NCI-H748 (cell line): Measurements from ENCODE around the gene ZEB1.

ENCODE experiments used
- DNase-seq: peaks from one replicate; lab custom pipeline; 2025; ENCODE audit not compliant: unreplicated experiment; lab: John Stamatoyannopoulos, UW

ZEB1 gene

DNA sequence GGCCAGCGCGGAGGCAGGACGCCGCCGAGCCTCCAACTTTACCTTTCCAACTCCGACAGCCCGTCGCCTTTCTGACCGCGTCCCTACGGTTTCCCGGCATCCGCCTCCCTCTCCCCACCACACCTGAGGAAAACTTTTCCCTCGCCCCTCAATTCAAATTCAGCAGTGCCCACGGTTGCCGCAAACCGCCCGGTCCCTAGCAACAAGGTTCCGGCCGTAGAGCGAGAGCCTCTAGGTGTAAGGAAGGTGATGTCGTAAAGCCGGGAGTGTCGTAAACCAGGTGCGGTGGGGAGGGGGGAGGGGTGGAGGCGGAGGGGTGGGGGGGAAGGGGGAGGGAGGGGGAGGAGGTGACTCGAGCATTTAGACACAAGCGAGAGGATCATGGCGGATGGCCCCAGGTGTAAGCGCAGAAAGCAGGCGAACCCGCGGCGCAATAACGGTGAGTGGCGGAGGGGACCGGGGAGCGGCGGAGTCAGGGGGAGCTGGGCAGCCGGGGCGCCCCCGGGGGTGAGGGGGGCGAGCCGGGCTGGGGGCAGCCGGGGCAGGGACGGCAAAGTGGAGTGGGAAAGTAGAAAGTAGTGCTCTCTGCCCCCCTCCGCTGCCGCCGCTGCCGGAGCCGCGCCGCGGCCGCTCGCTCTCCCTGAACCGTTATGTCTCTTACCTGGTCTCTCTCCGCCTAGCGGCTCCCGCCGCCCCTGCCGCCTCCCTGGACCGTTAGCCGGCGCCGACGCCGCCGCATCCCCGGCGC, at the start of gene ZEB1:
Gene ZEB1 (plus strand): TSS at position 363 of the 748 bp plus-strand sequence. CDS start 19 bp downstream, at position 382.
- peak; percentile 86 for DNase-seq

DNA sequence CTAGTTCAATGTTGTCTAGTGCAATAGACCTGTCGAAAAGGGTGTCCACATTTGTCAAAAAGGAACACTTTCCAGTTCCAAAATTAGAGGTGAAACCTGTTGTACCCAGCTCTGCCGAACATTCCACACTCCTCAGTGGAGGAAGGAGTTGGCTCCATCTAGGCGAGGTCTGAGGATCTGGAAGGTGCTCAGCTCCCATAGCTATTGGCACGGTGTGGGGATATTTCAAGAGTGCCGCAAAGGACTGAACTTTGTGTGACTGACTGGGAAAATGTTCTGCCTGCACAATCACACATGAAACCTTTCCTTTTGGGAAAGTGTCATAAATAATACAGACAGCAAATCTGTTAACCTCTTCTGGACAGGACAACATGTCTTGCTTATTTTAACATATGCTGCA, 48.1 kb upstream of the ZEB1 start:
- no peak for DNase-seq

DNA sequence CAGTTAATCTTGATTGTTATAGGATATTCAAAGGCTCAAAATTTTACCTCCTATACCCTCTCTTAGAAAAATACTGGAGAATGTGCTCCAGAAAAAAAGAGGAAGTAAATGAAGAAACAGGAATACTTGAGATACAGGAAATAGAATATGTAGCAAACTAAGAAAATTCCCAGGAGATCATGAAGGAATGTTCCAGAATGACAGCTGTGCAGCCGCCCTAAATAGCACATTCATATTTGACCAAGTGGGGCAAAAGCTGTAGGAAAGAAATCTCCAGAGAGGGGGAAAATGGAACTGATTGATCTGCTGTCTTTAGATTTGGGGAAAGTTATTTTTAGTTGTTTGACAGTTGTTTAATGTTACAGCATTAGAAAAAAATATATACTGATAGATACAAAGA, 46.2 kb upstream of the ZEB1 start:
- no peak for DNase-seq

DNA sequence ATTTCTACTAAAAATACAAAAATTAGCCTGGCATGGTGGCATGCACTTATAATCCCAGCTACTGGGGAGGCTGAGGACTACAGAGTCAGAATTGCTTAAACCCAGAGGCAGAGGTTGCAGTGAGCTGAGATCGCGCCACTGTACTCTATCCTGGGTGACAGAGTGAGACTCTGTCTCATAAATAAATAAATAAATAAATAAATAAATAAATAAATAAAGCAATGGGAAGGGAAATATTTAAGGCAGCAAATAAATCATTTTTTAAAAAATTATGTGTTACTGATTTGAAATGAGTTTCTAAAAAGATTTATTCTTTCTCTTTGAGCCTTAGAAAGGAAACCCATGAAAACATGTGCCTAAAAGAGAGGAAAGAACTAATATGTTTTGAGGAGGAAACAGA, 45.2 kb upstream of the ZEB1 start:
- DNase-seq = no peak

DNA sequence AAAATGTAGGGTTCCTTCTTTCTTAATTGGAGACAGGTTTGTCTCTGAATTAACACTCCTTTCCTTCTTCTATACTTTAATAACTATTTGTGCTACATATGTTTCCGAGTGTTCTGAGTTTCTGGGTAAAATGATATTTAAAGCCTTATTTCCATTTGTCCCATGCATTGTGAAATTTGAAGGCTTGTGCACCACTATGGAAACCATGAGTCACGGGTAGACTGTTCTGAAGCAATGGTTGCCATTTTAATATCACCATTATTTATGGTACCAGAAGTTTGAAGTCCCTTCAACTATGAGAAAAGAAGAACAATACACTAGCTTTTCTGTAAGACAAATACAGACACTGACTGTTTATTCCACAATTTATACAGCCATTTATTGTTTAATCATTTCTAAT, 44.7 kb upstream of the ZEB1 start:
- DNase-seq = no peak

DNA sequence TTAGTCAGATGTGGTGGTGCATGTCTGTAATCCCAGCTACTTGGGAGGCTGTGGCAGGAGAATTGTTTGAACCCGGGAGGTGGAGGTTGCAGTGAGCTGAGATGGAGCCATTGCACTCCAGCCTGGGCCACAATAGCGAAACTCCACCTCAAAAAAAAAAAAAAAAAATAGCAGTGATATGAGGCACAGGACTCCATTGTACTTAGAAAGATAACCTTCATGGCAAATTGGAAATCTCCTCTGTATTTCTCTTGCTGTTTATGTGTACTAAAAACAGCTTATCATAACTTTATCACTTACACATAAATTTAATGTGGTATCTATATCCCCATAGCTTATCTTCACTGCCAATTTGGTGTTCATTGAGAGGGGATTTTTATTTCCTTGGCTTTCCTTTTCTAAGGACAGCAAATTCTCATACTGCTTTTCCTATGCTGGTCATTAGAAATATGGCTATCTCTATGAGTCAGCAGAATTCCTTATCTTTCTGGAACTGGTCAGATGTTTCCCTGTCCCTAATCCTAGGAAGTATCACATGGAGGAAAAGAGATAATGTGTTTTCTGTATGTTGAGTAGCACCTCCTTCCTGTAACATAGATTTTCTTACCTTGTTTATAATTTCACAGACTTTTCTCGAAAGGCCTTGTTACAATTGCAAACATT, 40.6 kb upstream of the ZEB1 start:
- no peak for DNase-seq

DNA sequence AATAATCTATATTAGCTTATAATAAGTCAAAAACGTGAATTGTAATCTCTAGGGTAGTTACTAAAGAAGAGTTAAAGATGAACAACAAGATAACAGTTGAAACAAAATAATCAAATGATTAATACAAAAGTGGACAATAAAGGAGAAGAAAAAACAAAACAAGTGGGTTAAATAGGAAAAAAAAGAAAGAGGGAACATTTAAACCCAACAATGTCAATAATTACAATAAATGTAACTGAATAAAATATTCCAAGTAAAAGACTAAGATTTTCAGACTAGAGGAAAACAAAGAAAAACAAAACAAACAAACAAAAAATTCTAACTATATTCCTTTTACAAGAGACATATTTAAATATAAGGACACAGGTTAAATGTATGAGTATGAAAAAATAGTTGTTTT, 38.0 kb upstream of the ZEB1 start:
- no peak for DNase-seq

DNA sequence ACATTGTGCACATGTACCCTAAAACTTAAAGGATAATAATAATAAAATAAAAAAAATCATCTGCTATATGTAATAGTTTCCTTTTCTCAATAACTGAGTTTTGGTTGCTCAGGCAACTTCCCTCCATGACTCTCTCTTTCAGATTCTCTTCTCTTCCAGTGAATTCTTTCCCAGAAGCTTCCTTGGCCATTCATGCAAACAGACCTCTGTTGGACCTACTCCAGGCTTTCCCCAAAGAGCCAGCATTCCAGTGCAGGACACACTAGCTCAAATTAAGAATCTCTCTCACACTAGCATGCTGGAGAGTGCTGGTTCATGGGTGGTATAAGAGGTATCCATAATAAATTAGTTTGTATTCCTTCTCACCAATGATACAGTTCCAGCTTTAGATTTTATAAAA, 31.0 kb upstream of the ZEB1 start:
- no peak for DNase-seq

DNA sequence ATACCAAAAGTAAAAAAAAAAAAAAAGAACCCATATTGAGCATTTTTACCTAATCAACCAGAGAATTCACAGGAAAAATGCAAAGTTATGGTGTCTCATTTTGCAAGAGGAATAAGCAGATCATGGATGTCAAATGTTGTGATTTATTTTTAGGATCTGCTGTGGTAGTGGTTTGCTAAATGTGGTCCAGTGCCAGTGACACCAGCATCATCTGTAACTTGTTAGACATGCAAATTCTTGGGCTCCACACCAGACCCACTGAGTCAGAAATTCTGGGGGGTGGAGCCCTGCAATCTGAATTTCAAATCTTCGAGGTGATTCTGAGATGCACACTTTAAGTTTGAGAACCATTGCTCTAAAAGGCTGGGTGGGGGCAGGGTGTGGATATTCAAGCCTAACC, 30.1 kb upstream of the ZEB1 start:
- no peak for DNase-seq

DNA sequence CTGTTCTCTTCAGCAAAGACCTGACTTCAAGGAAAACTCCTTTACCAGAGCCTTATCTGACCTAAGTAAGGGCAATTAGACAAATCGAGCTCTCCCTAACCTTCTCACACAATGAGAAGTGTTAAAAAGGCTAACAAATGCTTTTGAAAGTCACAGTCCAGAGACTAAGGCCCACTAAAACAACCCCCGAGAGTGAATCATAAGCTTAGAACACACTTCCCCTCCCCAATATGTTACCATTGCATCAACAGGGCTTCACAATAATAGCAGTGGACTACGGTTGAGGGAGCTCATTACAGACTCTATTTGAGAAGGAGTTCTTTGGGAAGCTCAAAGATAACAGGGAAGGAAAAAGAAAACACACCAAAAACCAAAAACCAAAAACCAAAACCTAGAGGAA, 28.6 kb upstream of the ZEB1 start:
- DNase-seq = no peak

DNA sequence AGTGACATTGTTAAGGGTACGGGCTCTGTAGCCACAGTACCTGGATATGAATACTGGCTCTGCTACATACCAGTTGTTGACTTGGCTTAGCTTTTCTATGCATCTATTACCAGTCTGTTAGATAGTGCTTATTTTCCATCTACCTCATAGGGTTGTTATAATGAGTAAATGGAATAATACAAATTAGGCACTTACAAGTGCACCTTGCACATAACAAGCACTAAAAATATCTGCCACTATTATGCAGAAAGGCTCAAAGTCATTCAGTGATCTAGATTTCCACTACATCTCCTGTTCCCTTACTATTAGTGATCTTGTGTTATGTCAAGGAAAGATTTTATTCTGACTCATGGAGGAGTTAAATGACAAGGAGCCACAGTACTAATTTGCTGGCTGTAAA, 27.9 kb upstream of the ZEB1 start:
- DNase-seq = no peak

DNA sequence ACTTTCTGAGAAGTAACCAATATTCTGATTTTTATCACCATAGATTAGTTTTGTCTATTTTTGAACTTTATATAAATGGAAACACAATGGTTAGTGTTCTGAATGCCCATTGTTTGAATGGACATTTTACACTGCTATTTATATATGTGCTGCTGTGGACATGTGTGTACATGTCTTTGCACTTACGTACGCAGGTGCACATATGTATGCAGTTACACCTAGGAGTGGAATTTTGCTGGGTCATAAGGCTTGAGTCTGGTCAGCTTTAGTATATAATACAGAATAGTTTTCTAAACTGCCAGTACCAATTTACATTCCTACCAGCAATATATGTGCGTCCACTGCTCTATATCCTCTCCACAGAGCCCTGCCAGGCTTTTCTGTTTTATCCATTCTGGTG, 24.5 kb upstream of the ZEB1 start:
- no peak for DNase-seq

DNA sequence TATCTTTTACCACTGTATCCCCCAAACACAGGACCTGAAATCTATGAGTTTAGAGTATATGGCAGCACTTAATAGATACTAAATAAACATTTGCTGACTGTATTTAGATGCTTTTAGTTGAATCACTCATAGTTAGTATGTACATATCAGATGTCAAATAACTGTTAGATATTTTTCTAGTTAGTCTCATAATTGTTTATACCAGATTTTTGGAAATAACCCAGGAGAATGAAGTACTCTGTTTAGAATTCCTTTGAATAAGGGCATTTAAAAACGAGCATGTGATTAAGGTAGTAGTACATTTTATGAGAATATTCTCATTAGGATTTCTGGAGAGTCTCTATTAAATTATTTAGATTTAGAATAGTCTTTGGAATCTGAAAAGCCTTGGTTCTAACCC, 22.3 kb upstream of the ZEB1 start:
- DNase-seq = no peak

DNA sequence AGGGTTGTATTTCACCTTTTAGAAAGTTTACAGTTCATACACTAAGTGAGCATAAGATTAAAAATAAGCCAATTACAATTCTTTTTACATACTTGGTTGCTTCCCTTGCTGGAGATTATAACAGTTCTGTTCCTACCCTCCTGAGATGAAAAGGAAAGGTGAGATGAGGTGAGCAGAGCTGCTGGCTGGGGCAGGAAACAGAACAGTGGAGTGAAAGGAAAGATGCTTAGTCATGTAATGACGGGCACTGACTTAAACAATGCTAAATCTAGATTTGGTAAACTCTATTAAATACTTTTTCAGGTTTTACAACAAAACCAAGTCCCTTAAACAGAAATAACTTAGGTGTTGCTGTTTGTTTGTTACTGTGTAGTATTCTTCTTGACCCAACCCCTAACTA, 19.9 kb upstream of the ZEB1 start:
- peak; percentile 13 for DNase-seq

DNA sequence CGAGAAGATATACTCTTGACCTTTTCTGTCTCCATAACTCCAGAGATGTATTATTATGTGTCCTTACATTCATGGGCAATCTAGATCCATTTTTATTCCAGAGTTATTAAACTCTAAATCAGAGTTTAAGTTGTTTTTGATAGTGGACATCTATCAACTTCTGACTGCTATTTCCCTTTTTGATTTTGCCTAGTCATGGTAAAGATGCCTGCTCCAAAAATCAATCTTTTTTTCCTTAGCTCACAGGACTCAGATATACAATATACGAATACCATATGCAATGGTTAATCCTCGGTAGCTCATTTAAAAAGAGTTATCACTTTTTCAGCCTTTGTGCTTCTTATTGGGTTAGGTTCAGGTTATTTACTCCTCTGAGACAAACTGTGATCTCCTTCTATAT, 15.8 kb upstream of the ZEB1 start:
- DNase-seq = no peak

DNA sequence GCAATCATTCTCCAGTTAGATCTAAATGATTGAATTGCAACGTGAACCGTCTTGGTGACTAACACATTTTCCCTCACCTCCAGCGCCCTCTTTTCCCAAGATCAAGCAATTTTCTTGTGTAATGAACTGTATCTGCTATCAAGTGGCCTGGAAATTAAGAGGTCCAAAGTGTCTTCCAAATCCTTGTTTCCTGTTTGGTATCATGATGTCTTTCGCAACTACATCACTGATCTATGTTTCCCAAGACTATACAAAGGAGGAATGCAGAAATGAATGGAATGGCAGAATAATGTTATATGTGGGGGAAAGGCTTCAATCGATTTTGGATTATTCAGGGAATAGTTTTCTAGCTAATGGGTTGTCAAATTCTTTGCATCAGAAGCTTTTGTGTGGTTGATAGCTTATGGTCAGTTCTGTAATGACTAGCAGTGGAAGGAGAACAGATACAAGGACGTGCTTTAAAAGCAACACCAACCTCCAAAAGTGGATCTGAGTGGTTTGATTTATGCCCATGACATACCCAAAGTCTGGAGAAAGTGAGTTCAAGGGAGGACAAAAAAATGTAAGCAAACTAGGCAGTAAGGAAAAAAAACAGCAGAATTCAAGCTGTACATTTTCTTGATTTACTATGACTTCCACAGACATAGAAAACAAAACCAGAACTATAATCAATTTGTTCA, 14.6 kb upstream of the ZEB1 start:
- no peak for DNase-seq

DNA sequence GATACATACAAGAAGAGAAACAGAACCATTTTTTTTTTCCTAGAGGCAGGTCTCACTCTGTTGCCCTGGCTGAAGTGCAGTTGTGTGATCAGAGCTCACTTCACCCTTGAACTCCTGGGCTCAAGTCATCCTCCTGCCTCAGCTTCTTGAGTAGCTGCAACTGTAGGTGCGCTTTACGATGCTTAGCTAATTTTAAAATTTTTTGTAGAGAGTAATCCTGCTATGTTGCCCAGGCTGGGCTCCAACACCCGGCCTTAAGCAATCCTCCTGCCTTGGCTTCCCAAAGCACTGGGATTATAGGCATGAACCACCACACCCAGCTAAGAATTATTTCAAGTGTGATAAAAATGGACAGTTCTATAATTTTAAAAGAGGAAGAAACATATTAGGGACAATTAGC, 5.6 kb upstream of the ZEB1 start:
- DNase-seq = no peak

DNA sequence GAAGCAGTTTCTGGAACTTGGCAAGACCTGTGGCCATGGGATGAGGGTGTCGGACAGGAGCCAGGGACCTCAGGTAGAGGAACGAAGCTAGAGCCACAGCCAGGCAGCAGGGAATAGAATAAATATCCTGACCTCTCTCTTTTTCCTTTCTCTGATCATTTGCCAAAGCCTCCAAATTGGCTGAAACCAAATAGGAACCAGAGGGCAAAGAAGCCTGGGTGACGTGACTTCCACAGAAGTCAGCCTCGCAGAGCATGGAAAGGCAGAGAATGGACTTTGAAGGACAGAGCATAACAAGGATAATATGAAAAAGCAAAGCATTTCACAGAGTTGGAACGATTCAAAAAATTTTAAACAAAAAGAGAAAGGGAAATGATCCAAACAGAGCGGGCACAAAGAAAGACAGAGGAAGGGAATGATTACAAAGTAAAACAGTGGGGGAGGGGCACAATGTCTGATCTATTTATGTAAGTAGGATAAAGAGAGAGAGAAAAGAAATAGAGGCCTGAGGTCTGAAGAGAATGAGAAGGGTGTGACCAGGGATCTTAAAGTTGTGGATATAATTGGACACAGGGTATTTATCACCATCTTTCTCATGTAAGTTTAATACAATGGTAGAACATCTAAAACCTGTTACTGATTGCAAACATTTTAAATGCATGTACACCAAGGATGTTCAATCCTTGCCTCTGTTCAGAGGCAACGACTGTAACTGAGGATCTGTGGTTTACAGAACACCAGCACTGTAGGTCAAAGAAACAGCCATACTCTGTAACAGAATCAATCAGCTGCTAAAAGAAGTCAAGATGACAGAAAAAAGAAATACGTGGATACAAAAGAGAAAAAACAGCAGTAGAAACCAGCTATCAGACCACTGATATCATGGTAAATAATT, 4.5 kb upstream of the ZEB1 start:
- no peak for DNase-seq

DNA sequence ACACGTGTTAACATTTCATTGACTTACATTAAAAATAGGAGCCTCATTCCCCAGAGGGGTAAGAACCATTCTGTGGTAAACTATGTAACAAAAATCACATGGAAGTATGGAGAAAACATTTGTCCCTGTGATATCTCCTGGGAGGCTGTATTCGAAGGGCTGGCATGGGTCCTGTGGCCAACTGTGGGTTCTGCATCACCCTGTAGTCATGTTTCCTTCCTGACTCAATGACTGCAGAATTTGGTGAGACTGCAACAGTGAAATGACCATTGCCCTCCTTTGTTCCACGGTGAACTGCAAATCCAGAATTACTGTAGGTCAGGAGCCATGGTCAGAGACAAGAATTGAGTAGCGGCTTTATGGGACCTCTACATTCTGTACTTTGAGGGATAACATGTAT, 3.6 kb upstream of the ZEB1 start:
- DNase-seq = no peak

DNA sequence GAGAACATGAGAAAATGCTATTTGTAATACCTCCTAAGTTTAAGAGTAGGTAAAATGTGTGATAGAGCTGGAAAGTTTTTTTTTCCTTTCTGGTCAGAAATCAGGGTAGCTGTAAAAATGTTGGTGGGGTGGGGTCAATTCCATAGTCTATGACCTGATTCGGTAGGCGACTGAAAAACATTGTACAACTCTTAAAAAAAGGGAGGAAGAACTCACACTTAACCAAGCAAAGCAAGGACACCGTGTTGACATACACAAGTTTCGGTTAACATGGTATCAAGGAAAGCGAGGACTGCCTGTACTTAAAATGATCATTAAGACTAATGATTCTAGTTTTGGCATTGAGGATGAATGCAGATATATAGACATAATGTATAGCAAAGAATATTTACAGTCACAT, 1.8 kb upstream of the ZEB1 start:
- no peak for DNase-seq

DNA sequence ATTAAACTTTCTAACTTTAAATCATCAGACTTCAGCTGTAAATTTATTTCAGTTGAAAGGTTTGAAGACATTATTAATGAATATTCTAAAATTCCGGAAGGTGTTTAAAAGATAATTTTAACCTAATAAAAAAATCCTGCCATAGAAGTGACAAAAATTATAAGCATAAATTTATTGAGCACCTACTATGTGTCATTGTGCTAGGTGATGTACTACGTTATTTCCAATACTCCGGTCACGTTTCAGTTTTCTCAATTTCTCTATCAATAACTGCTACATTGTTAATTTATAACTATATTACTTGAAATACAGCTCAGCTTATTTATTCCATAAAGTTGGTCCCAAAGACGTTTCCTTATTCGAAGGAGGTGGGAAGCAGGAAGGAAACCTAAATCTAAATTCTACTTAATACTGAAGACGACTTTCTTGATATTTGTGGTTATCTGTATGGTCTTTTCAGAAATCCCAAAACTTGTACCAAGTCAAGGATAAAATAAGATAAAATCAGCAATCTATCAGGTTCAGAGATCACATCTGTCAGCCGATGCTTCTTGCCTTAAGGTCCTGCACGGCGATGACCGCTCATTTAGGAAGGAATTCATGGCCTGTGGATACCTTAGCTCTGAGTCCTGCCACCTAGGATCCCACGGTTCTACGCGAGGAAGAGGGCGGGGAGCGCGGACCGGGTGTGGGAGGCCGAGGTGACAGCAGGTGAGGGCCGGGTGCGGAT, 1.2 kb upstream of the ZEB1 start:
- DNase-seq = no peak
